Pancreas (tissue), 10 donors: ENCODE data around the gene ZFAND2A. TPM values are rescaled to one million over a fixed set of nuclear protein-coding genes. Genes with fewer than 3 reads are reported as not detected.
"Not testable (repeated sequence)": the region's sequence is repeated elsewhere in the genome, so short reads cannot be mapped to it uniquely, and the experiment has no call there.

ENCODE experiments used
- ATAC-seq, 4 donors: fragments of 200-7000 bp; cut with Tn5 transposase; one replicate each; pipeline versions ENCODE4 v1.8.0 to v1.9.1; 2020; ENCODE audit warnings: mild to moderate bottlenecking in 4 of 4, moderate library complexity in 4 of 4
- DNase-seq, 6 donors: peaks; one replicate each; pipeline ENCODE4 v3.0.0-alpha.2; 2020
- FAIRE-seq: peaks from 2 replicates; lab custom pipeline; 2012; peaks lifted over from hg19 to GRCh38; lab: Jason Lieb, UNC
- H3K27ac ChIP-seq, 4 donors: fragments of 200-600 bp; sonication (generic); 1 replicate in 3 of 4; 2 replicates in 1 of 4; pipeline versions ENCODE4 v1.5.0 to v1.8.0; 2020
- H3K27me3 ChIP-seq, 4 donors: fragments of 200-600 bp; one replicate each; pipeline ENCODE4 v1.8.0; 2021
- H3K36me3 ChIP-seq, 3 donors: fragments of 200-600 bp; sonication (generic) in 1 of 3; one replicate each; pipeline versions ENCODE4 v1.5.0 to v1.8.0; 2020 to 2021
- H3K4me1 ChIP-seq, 3 donors: fragments of 200-600 bp; one replicate each; pipeline ENCODE4 v1.8.0; 2021
- H3K4me3 ChIP-seq, 4 donors: fragments of 200-600 bp; sonication (generic) in 2 of 4; one replicate each; pipeline versions ENCODE4 v1.5.0 to v1.8.0; 2020 to 2021
- H3K9me3 ChIP-seq, 4 donors: fragments of 200-600 bp; one replicate each; pipeline ENCODE4 v1.8.0; 2021
- WGBS, 2 donors: extraction: QIAGEN DNeasy Blood & Tissue Kit; methylation state at CpG; one replicate each; pipeline ENCODE4 v1.1.7; 2013; 5-methylcytosine and 5-hydroxymethylcytosine counted together
- intact Hi-C, 3 donors: fragments of 100-400 bp; cut with DNase I; formaldehyde crosslinking; loops; one replicate each; pipeline versions ENCODE4 v1.11.1 to v1.14.2; 2022
- polyA plus RNA-seq, 2 donors: library from polyadenylated mRNA; stranded (reverse); fragments of 200-250 nt; gene quantifications; one replicate each; pipeline ENCODE4 v1.2.3, GENCODE V29; 2013
- total RNA-seq, 6 donors: library from RNA; stranded (reverse); fragmentation: NEBNext Ultra II Directional in 4 of 6; extraction: Animal tissue kit (Norgen Biotek cat#: 25700) in 4 of 6; gene quantifications; one replicate each; pipeline versions ENCODE4 v1.2.1 to v1.2.4, GENCODE V29; 2021 to 2023
- TF ChIP-seq, protein P1 (sequence below), 4 donors: fragments of 200-600 bp; sonication (generic) in 3 of 4; IDR thresholded peaks; one replicate each; pipeline versions ENCODE4 v1.5.0 to v1.8.0; 2021; ENCODE audit warnings: antibody characterized with exemption in 4 of 4
- donor health status: healthy with polysubstance abuse.
- donor health status: DM: no; HTN: no; CAD: no; lungs with moderate emphysema.
- donor health status: DM: no; HTN: no; CAD: no.
- donor health status: control.
- donor health status: control.
- donor health status: Bipolar disorder and iron deficiency.
- donor health status: DM: yes; HTN: yes; CAD: no.
- donor health status: DM: no; HTN: no; CAD: no.
- donor health status: DM: no; HTN: no; CAD: no.
- donor health status: DM: yes; HTN: yes; CAD: no.

The ZFAND2A gene
- total and polyA plus RNA-seq, 8 donors: 6.1 to 35.0 (median 15.3) TPM

GRCh38 chr7:1172666-1173523 lies 12.9 kb upstream of the ZFAND2A start:
- Histone ChIP-seq H3K27ac (no peak overlapping the region), H3K4me1 (no peaks in the 10 kb centered on the region), H3K27me3 (no peaks in the 10 kb centered on the region), H3K9me3 (no peaks in the 10 kb centered on the region), H3K4me3 (no peak overlapping the region), H3K36me3 (no peaks in the 10 kb centered on the region)
- ATAC-seq (no peak), FAIRE-seq (no peak), DNase-seq (no peak)
- TF ChIP-seq, protein P1, sequence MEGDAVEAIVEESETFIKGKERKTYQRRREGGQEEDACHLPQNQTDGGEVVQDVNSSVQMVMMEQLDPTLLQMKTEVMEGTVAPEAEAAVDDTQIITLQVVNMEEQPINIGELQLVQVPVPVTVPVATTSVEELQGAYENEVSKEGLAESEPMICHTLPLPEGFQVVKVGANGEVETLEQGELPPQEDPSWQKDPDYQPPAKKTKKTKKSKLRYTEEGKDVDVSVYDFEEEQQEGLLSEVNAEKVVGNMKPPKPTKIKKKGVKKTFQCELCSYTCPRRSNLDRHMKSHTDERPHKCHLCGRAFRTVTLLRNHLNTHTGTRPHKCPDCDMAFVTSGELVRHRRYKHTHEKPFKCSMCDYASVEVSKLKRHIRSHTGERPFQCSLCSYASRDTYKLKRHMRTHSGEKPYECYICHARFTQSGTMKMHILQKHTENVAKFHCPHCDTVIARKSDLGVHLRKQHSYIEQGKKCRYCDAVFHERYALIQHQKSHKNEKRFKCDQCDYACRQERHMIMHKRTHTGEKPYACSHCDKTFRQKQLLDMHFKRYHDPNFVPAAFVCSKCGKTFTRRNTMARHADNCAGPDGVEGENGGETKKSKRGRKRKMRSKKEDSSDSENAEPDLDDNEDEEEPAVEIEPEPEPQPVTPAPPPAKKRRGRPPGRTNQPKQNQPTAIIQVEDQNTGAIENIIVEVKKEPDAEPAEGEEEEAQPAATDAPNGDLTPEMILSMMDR (IDR thresholded peaks at IDR 0.05): no peak
- WGBS, 2 donors: 81 to 90% methylated on average over 26 to 27 of the region's 27 CpGs
- intact Hi-C loops: no loop called here

GRCh38 chr7:1171516-1171915 lies 11.5 kb upstream of the ZFAND2A start:
- FAIRE-seq, H3K36me3 ChIP-seq, ATAC-seq, H3K27me3 ChIP-seq, intact Hi-C loops, H3K4me3 ChIP-seq, H3K9me3 ChIP-seq, DNase-seq, H3K4me1 ChIP-seq, H3K27ac ChIP-seq: not testable (repeated sequence)
- WGBS, 2 donors: 51 to 67% methylated on average over 7 of the region's 7 CpGs

DNA sequence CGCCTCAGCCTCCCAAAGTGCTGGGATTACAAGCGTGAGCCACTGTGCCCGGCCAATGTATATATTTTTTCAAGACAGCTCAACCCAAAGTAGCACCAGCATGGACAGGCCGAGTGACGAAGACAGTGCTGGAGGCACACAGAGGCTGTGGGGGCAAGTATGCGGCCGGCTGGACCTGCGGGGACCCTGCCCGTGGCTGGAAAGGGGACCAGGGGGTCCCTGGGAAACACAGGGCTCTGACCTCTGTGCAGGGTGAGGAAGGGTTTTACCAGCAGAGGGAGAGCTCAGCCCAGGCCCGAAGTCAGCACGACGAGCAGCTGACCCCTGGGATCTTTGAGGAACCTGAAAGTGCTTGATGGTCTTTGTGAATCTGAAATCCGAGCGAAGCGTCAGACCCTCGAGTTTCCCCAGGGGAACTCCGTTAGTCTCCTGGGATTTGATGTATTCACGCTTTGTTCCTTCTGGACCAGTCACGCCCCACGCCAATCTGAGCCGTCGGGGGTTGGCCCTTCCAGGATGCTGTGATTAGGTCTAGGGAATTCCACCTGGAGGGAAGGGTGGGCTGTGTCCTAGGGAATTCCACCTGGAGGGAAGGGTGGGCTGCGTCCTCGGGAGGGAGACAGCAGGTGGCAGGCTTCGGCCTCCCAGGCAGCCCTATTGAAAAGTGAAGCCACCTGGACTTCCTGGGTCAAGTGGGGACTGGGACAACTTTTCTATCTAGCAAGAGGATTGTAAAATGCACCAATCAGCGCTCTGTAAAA lies 10.9 kb upstream of the ZFAND2A start:
- H3K4me3 ChIP-seq: no peak overlapping the region
- DNase-seq: no peak
- H3K27ac ChIP-seq: no peak overlapping the region
- TF ChIP-seq, protein P1 (IDR thresholded peaks at IDR 0.05): no peak
- FAIRE-seq: no peak
- H3K4me1 ChIP-seq: no peaks in the 10 kb centered on the region
- H3K9me3 ChIP-seq: no peaks in the 10 kb centered on the region
- intact Hi-C loops: no loop called here
- 71 to 79% methylated on average over 26 of the region's 26 CpGs for WGBS, 2 donors
- no peaks in the 10 kb centered on the region for H3K36me3 ChIP-seq
- no peaks in the 10 kb centered on the region for H3K27me3 ChIP-seq
- no peak for ATAC-seq

DNA sequence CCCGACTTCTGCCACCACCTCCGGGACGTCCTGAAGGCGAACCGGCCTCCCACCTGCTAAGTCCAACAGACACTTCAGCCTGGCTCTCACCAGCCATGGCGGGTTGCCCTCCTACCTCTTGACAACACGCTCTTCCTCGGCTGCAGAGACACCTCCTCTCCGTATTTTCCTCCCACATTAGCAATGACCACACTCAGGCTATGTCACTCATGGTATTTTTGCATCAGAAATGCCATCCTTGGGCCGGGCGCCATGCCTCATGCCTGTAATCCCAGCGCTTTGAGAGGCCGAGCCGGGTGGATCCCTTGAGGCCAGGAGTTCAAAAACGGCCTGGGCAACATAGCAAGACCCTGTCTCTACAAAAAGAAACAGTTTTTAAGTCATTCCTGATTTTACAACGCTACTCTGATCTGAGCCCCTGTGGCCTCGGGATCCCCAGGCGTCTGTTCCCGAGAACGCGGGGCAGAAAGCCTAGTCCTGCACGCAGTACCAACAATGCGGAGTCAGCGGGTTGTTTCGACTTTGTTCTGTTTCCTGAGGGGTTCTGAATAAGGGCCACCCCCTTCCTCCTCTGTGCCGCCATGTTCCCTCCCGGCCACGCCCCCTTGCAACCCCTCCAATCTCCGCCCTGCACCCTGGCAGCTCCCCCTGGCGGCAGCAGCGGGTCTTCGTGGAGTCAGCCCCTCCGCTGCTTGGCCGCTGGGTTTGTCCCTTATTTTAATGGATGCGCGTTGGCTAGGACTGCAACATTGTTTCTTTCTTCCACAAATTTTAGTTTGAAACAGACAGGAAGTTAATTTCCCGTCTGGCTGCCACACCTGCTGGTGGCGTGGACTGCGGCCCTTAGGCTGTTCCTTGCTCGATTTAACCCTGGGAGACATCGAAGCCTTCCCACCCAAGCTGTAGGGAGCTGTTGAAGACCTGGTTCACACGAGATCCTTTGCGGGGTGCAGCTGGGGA lies 9.7 kb upstream of the ZFAND2A start:
- no peak for FAIRE-seq
- intact Hi-C loops: no loop called here
- peak in 5 of 6 donors; percentile 67 to 87 (median 79) for DNase-seq

More for the DNA sequence above, 9.7 kb upstream of the ZFAND2A start:
- TF ChIP-seq, protein P1 (IDR thresholded peaks at IDR 0.05): peak; percentile 27 to 37 (median 32)
- Histone ChIP-seq H3K36me3 (no peaks in the 10 kb centered on the region), H3K27ac (no peak overlapping the region), H3K9me3 (no peaks in the 10 kb centered on the region), H3K27me3 (no peaks in the 10 kb centered on the region), H3K4me3 (peak overlapping the region in 2 of 4 donors; percentile 21 to 26), H3K4me1 (no peaks in the 10 kb centered on the region)
- WGBS, 2 donors: 44 to 51% methylated on average over 43 of the region's 43 CpGs
- peak; percentile 82 to 98 (median 90) for ATAC-seq
